Embryonic facial prominence (tissue), 1 donor: ENCODE results near the gene NCAPD3.

Experiments used
- DNase-seq: peaks from one replicate; pipeline ENCODE4 v3.0.0-alpha.2; 2016; ENCODE audit errors: extremely low spot score

The NCAPD3 gene

DNA sequence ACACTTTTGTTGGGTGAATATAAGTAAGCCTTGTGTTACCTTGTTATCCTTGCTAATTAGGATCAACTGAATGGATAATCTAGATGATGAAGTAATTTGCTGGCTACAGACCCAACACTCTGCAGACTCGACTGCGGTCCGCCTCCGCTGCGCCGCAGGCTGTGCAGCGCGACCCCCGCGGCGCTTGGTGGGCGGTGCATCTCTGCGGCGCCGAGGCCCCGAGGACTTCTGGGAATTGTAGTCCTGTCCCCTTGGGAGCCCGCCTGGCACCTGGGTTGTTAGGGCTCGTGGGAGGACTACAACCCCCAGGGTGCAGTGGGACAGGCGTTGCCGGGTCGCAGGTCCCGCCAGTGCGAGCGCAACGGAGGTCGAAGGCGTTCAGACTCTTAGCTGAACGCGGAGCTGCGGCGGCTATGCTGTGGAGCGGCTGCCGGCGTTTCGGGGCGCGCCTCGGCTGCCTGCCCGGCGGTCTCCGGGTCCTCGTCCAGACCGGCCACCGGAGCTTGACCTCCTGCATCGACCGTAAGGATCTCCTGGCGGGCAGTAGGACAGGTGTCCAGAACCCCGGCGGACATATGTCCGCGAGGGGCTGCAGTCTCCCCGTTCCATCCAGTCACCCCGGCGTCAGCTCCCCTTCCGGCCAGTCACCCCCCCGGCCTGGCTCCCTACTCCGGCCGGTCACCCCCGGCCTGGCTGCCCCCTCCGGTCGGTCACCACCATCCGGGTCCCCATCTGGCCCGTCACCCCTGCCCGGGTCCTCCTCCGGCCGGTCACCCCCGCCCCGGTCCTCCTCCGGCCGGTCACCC, 29.6 kb upstream of the NCAPD3 start, which contains the start of the genes ACAD8 and THYN1:
ACAD8 (plus strand) TSS at position 381 of the 806 bp plus-strand sequence; CDS start at position 414, 33 bp downstream.
THYN1 (minus strand) TSS at position 165 of the 806 bp plus-strand sequence. CDS start 470 bp downstream, outside the sequence.
- peak; percentile 84 for DNase-seq

DNA sequence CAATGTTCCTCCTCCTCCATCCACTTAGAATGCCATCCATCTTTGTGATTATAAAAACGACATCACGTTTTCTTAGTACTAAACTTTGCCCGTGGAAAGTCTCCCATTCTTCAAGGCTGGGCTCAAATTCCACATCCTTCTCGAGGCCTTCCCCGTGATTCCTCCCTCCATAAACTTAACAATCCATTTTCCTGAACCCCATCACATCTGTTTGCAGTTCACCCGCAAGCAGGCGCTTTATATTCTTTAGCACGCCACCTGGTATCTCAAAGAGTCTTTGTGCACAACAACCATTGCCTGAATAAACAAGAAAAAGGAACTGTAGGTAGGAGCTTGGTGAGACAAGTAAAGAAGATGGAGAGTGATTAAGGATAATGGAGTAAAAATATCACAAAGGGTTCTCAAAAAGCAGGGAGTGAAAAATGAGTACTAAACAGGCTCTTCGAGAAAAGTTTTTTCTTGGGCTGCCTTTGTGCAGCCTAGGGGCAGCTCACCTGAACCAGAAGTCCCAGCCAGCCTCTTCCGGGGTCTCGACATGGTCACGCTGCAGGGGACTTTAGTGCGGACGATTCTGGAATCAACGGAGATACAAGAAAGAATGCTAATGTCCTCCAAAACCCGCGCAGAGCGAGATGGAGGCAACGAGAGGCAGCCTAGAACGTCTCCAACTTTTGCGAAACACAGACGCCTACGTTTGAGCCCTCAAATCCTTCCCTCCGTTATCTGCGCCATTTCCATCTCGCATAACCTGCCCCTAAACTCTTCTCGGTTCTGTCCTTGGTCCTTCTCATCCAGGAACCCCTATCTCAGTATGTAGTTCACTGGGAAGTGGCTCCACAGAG, 28.8 kb upstream of the NCAPD3 start:
- DNase-seq, result peak; percentile 8

DNA sequence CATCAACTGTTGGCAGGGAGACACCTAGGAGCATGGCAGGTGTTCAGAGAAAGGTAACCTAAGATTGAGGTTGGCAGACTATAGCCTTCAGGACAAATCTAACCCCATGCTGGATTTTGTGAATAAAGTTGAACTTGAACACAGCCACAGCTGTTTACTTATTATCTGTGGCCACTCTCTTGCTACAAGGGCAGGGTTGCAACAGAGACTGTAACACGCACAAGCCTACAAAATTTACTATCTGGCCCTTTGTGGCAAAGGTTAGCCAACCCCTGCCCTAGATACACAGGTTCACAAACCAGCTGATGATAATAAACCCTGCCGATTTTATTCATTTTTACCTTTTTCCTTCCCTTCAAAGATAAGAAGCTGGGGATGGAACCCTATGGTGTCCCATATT, 26.9 kb upstream of the NCAPD3 start:
- DNase-seq, result no peak

- no peak for DNase-seq
Measured at GRCh38 chr11:134250246-134250645, 26.5 kb upstream of the NCAPD3 start.

DNA sequence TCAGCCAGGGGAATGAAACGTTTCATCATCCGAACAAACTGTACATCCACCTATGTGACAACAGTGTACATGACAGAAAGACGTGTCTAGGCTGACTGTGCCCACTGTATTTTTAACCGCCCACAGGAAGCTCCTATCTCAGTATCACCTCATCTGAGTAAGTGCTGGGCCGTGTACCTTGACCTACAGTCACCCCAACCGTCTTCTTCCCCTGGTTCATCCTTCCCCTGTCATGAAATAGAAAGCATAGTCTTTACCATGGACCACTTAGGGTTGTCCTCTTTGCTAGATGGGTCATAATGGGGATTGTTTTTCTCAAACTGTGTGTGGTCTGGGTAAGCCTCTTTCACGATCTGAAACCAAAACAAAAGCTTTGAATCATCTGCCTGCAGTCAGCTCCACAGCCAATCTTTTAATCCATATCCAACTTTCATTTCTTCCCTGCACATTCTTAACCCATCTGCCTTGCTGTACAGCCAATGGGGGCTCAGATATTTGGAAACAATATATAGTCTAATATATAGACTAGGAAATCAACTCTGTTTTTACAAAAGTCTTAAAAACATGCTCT, 25.2 kb upstream of the NCAPD3 start:
- no peak for DNase-seq

DNA sequence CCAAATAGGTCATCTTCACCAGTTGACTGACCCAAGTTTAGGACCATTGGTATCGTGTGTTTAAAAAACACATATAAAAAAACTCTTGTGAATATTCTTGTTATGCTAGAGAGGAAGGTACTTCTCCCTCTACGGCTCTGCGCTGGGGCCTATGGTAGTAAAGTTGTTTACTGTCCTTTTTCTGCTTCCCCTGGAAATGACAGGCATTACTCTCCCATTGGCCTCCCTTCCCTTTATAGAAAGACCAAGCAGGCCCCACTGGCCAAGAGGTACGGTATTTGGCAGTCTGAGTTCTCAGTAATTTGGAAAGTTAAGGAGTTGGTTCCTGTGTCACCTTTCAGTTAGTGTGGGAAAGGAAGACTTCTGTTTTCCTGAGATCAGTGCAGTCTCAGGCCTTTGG, 22.9 kb upstream of the NCAPD3 start:
- no peak for DNase-seq

DNA sequence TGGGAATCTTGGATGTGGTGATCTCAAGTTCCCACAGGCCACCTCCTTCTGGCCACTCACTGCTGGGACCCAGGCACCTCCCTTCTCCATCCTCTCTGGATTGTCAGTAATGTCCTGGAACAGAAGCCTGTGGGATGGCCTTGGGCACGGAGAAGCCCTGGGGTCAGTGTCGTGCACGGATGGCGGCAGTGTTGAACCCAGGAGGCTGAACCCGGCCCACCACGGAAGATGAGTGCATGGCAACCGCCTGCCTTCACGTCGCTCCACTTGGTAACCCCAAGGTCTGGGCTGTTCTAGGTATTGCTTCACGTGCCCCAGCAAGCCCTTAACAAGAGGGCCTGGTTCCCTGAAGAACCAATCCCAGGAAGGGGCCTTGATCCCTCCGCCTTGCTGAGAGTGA, 22.3 kb upstream of the NCAPD3 start:
- no peak for DNase-seq

DNA sequence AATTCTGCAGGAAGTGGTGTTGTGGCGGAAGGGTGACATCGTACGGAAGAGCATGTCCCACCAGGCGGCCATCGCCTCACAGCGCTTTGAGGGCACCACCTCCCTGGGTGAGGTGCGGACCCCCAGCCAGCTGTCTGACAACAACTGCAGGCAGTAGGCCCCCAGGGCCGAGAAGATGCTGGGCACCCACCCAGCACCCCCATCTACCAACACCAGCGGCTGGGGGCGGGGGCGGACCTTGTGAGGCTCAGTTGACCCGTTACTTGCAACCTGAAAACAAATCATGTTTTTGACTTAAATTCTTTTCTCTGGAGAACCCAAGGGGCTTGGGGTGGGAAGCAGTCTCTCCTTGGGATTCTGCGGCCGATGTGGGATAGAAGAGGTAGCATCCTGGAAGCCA, 21.7 kb upstream of the NCAPD3 start:
- DNase-seq, result no peak

DNA sequence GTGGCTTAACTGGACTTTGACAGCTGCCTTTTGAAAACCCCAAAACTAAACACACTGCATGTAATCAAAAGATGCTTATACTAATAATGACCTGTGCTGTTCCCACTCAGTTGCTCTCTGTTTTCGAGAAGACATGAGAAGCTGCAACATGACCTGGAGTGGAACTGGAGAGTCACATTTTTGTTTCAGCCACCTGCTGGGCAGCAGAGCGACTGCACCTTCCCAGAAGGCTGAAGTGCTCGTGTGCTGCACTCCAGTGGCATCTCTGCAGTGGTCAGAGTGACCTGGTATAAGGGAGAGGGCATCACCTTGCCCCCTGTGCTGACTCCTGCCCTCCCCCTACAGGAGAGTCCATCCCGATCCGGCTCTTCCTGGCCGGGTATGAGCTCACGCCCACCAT, 20.8 kb upstream of the NCAPD3 start:
- no peak for DNase-seq

GRCh38 chr11:134243913-134244312, 20.1 kb upstream of the NCAPD3 start:
- no peak for DNase-seq

- DNase-seq, result no peak
Measured at GRCh38 chr11:134242376-134242775, 18.6 kb upstream of the NCAPD3 start.

DNA sequence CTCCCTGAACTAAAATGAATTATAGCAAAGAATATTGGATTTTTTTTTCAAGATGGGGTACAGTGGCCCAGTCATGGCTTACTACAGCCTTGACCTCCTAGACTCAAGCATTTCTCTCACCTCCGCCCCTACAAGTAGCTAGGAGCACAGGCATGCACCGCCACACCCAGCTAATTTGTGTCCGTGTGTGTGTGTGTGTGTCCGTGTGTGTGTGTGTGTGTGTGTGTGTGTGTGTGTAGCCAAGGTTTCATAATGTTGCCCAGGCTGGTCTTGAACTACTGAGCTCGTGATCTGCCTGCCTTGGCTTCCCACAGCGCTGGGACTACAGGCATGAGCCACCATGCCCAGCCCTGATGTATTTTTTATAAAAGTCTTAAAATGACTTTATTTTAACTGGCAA, 16.8 kb upstream of the NCAPD3 start:
- DNase-seq, result no peak

DNA sequence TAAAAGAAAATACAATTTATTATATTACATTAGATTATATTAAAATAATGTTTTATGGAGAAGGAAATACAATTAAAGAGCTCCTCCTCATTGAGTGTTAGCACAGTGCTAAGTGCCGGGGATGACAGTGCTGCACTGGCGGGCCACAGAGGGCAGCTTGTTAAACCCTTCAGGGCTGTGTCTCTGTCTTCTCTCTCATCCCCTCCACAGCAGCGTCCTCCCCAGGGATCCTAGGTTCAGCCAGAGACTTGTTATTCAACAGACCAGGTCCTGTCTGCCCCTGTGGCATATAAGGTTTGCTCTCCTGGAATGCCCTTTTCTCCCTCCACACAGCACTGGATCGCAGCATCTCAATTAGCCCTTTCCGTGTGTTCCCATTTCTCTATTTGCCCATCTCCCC, 15.2 kb upstream of the NCAPD3 start:
- no peak for DNase-seq

GRCh38 chr11:134237557-134237922, 13.8 kb upstream of the NCAPD3 start:
- no peak for DNase-seq

DNA sequence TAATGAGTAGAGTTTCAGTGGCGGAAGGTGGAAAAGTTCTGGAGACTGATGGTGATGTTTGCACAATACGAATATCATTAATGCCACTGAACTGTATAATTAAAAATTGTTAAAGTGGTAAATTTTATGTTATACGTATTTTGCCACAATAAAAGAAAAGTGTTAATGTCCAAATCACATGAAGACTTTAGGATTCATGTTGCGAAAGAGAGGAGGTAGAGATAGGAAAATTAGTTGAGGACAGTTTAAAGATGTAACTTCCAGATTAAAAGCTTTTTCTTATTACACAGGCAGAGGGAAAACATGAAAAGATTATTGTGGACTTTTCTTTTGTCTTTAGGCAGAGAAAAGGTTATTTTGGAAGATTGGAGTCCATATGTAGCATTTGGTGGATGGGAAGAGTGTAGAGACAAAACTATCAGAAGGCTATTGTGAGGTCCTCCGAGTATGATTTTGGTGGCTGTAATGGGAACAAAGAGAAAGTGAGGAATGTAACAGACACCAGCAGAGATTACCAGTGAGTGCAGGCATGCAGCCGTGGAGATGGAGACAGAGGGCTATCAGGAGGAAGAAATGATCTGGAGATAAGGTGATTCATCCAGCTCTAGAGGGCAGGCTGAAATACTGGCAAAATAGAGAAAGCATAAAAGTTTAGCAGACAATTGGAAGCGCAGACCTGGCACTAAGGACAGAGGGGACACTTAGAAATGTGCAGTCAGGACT, 13.2 kb upstream of the NCAPD3 start:
- no peak for DNase-seq

- DNase-seq, result no peak
Measured at GRCh38 chr11:134235399-134235798, 11.6 kb upstream of the NCAPD3 start.

GRCh38 chr11:134233729-134234179, 10.0 kb upstream of the NCAPD3 start:
- no peak for DNase-seq

GRCh38 chr11:134231958-134232659, 8.3 kb upstream of the NCAPD3 start:
- no peak for DNase-seq

- DNase-seq, result no peak
Measured at GRCh38 chr11:134230339-134230738, 6.6 kb upstream of the NCAPD3 start.

DNA sequence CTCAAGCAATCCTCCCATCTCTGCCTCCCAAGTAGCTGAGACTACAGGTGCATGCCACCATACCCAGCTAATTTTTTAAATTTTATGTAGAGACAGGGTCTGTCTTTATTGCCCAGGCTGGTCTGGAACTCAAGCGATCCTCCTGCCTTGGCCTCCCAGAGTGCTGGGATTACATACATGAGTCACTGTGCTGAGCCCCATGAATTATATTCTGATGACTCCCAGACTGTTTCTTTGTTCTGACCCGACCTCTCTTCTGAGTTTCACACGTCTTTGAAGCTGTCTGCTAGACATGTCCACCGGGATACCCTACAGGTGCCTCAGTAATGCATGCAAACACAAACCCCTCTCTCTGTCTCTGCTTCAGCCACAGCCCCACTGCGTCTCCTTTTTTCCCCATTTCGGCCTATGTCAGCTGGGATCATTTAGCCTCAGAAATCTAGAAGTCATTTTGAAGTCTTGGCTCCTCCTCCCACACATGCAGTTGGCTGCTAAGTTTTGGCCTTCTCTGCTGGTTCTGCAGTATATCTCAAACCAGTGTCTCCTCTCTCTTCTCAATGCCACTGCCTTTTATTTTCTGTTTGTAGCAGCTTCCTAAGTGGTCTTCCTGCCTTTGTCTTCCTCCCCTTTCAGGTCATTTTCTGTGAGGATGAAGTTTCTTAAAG, 5.5 kb upstream of the NCAPD3 start:
- DNase-seq, result no peak

DNA sequence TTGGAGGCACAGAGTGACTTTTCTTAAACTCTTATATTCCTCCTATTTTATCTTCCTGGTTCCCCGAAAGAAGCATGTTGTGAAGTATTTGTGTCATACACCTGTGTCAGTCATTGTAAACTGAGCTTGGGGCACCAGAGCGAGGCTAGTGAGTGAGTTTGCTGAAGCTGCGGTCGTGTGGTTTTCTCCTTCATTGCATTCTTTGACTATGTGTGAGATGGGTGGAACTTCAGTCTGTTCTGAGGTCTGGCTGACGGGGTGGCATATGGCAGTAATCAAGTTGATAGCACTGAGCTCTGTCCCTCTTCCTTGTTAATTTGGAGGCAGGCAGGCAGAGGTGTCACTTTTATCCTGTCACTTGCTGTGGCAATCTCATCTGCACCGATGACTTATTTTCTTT, 4.9 kb upstream of the NCAPD3 start:
- DNase-seq, result no peak
